GM18858 (cell line): Measurements from ENCODE around the gene PCDHB7.
"Not testable (repeated sequence)": the region's sequence is repeated elsewhere in the genome, so short reads cannot be mapped to it uniquely, and the experiment has no call there.

Experiments
- ATAC-seq: cut with Tn5 transposase; IDR thresholded peaks from one replicate; pipeline ENCODE4 v1.9.1; 2021; ENCODE audit not compliant: unreplicated experiment

Gene PCDHB7

DNA sequence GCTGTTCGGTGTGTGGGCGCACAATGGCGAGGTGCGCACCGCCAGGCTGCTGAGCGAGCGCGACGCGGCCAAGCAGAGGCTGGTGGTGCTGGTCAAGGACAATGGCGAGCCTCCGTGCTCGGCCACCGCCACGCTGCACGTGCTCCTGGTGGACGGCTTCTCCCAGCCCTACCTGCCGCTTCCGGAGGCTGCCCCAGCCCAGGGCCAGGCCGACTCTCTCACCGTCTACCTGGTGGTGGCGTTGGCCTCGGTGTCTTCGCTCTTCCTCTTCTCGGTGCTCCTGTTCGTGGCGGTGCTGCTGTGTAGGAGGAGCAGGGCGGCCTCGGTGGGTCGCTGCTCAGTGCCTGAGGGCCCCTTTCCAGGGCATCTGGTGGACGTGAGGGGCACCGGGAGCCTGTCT lies 7.4 kb downstream of the PCDHB7 start:
- not testable (repeated sequence) for ATAC-seq

DNA sequence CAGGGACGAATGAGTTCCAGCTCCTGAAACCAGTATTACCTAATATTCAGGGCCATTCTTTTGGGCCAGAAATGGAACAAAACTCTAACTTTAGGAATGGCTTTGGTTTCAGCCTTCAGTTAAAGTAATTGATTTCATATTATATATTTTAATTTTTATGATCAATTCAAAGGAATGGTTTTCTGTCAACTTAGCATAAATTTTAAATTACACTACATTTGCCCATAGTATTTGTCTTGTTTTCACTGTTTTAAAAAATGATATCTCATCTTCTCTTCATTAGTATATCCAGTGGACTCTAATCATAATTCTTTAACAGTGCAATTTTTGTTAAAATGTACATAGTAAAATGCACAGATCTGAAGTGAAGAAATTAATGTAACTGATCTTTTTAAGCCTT lies 7.9 kb downstream of the PCDHB7 start:
- no peak for ATAC-seq

DNA sequence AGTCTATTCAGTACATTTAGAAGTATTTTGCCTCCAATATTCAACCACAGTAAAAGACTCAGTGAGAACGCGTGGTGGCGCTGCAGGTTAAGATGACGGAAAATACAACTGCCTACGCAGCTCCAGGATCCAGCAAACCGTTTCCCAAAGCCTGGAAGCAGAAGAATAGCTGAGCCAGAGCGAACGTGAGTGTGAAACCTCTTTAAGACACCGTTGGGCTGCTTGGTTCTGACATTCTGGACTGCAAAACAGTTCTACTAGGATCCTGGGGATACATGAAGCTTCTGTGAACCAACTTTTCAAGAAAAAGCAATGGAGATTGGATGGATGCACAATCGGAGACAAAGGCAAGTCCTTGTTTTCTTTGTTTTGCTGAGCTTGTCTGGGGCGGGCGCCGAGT lies 9.8 kb downstream of the PCDHB7 start, which contains the start of gene PCDHB16:
PCDHB16 (plus strand) TSS at position 140 of the 400 bp plus-strand sequence; CDS start at position 313, 173 bp downstream.
- no peak for ATAC-seq

DNA sequence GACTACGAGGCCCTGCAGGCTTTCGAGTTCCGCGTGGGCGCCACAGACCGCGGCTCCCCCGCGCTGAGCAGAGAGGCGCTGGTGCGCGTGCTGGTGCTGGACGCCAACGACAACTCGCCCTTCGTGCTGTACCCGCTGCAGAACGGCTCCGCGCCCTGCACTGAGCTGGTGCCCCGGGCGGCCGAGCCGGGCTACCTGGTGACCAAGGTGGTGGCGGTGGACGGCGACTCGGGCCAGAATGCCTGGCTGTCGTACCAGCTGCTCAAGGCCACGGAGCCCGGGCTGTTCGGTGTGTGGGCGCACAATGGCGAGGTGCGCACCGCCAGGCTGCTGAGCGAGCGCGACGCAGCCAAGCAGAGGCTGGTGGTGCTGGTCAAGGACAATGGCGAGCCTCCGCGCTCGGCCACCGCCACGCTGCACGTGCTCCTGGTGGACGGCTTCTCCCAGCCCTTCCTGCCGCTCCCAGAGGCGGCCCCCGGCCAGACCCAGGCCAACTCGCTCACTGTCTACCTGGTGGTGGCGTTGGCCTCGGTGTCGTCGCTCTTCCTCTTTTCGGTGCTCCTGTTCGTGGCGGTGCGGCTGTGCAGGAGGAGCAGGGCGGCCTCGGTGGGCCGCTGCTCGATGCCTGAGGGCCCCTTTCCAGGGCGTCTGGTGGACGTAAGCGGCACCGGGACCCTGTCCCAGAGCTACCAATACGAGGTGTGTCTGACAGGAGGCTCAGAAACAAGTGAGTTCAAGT lies 11.8 kb downstream of the PCDHB7 start:
- not testable (repeated sequence) for ATAC-seq

DNA sequence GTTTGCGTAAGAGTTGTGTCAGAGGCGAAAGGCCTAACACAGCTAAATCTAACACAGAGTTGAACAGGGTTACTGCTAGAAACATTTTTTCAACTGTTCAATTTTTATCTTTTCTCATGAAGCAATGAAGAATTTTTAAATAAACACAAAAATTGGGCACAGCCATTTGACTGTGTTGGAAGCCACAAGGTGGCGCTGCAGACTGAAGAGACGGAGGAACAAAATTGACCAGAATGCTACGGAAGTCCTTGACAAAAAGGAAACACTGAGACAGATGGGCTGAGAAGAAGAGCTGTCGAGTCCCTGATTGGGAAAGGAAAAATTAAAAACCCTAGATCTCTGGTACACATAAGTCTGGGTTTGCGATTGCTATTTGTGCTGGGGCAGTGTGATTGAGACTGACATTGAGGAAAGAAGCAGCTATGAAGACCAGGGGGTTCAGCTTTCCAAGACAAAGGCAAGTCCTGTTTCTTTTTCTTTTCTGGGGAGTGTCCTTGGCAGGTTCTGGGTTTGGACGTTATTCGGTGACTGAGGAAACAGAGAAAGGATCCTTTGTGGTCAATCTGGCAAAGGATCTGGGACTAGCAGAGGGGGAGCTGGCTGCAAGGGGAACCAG lies 14.6 kb downstream of the PCDHB7 start, which contains the start of gene PCDHB9:
PCDHB9 (plus strand) TSS at position 265 of the 616 bp plus-strand sequence; CDS start at position 423, 158 bp downstream.
- no peak for ATAC-seq

DNA sequence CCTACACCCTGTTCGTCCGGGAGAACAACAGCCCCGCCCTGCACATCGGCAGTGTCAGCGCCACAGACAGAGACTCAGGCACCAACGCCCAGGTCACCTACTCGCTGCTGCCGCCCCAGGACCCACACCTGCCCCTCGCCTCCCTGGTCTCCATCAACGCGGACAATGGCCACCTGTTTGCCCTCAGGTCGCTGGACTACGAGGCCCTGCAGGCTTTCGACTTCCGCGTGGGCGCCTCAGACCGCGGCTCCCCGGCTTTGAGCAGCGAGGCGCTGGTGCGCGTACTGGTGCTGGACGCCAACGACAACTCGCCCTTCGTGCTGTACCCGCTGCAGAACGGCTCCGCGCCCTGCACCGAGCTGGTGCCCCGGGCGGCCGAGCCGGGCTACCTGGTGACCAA lies 16.2 kb downstream of the PCDHB7 start:
- ATAC-seq: not testable (repeated sequence)

DNA sequence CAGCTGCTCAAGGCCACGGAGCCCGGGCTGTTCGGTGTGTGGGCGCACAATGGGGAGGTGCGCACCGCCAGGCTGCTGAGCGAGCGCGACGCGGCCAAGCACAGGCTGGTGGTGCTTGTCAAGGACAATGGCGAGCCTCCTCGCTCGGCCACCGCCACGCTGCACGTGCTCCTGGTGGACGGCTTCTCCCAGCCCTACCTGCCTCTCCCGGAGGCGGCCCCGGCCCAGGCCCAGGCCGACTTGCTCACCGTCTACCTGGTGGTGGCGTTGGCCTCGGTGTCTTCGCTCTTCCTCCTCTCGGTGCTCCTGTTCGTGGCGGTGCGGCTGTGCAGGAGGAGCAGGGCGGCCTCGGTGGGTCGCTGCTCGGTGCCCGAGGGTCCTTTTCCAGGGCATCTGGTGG lies 16.7 kb downstream of the PCDHB7 start:
- not testable (repeated sequence) for ATAC-seq

DNA sequence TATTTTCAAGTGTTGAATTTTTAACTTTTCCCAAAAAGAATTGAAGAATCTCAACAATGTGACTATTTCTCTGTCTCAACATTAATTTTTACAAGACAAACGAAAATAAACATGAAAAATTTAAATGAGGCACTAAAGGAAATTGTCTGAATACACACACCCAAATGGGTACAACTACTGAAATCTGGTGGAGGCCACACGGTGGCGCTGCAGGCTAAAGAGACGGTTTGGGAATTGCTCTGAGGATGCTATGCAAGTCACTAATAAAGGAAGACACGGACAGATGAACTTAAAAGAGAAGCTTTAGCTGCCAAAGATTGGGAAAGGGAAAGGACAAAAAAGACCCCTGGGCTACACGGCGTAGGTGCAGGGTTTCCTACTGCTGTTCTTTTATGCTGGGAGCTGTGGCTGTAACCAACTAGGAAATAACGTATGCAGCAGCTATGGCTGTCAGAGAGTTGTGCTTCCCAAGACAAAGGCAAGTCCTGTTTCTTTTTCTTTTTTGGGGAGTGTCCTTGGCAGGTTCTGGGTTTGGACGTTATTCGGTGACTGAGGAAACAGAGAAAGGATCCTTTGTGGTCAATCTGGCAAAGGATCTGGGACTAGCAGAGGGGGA lies 19.8 kb downstream of the PCDHB7 start, which contains the start of gene PCDHB10:
PCDHB10 (plus strand) TSS at position 244 of the 616 bp plus-strand sequence; CDS start at position 444, 200 bp downstream.
- no peak for ATAC-seq

DNA sequence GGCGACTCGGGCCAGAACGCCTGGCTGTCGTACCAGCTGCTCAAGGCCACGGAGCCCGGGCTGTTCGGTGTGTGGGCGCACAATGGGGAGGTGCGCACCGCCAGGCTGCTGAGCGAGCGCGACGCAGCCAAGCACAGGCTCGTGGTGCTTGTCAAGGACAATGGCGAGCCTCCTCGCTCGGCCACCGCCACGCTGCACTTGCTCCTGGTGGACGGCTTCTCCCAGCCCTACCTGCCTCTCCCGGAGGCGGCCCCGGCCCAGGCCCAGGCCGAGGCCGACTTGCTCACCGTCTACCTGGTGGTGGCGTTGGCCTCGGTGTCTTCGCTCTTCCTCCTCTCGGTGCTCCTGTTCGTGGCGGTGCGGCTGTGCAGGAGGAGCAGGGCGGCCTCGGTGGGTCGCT lies 21.9 kb downstream of the PCDHB7 start:
- not testable (repeated sequence) for ATAC-seq

DNA sequence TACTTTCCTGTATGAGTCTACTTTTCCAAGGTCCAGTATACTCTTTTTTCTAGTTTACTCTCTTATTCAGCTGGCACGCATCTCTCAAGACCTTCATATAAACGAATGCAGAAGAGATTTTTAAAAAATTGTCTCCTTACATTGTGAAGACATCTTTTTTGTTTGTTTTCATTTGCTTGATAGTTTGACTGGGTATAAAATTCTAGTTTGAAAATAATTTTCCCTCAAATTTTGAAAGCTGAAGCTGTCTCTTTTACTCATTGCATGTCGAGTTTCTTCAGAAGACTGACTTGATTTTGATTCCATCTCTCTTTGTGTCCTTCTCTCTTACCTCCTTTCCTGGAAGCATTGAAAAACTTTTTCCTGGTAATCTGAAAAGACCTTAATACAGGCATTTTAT lies 23.9 kb downstream of the PCDHB7 start:
- ATAC-seq: no peak

DNA sequence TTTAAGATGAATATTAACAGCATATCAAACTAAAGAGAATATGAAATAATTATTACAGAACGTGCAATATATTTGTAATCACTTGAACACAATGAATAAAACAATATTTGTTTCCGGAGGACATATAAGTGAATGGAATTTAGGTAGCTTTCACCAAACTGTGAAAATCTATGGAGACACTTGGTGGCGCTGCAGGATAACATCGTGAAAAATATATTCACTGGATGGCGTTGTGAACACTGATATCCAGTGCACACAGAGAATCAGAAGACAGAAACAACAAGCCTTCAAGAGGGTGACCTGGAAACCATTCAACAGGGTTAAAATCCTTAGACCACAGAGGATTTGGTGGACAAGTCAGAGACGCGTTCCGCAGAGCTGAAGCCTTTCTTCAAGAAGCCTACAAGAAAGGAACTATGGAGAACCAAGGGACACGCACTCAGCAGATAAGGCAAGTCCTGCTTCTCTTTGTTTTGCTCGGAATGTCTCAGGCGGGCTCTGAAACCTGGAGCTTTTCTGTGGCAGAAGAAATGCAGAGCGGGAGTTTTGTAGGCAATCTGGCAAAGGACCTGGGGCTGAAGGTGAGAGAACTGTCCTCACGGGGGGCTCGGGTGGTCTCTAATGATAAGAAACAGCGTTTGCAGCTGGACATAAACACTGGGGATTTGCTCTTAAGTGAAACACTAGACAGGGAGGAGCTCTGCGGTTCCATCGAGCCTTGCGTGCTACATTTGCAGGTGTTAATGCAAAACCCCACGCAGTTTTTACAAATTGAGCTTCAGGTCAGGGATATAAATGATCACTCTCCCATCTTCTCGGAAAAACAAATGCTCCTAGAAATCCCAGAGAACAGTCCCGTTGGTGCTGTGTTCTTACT lies 27.2 kb downstream of the PCDHB7 start, which contains the start of gene PCDHB11:
PCDHB11 (plus strand) TSS at position 269 of the 877 bp plus-strand sequence; CDS start at position 417, 148 bp downstream.
- ATAC-seq: no peak

DNA sequence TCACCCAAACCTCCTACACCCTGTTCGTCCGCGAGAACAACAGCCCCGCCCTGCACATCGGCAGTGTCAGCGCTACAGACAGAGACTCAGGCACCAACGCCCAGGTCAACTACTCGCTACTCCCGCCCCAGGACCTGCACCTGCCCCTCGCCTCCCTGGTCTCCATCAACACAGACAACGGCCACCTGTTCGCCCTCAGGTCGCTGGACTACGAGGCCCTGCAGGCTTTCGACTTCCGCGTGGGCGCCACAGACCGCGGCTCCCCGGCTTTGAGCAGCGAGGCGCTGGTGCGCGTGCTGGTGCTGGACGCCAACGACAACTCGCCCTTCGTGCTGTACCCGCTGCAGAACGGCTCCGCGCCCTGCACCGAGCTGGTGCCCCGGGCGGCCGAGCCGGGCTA lies 28.7 kb downstream of the PCDHB7 start:
- not testable (repeated sequence) for ATAC-seq

DNA sequence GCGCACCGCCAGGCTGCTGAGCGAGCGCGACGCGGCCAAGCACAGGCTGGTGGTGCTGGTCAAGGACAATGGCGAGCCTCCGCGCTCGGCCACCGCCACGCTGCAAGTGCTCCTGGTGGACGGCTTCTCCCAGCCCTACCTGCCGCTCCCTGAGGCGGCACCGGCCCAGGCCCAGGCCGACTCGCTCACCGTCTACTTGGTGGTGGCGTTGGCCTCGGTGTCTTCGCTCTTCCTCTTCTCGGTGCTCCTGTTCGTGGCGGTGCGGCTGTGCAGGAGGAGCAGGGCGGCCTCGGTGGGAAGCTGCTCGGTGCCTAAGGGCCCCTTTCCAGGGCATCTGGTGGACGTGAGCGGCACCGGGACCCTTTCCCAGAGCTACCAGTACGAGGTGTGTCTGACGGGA lies 29.2 kb downstream of the PCDHB7 start:
- not testable (repeated sequence) for ATAC-seq

DNA sequence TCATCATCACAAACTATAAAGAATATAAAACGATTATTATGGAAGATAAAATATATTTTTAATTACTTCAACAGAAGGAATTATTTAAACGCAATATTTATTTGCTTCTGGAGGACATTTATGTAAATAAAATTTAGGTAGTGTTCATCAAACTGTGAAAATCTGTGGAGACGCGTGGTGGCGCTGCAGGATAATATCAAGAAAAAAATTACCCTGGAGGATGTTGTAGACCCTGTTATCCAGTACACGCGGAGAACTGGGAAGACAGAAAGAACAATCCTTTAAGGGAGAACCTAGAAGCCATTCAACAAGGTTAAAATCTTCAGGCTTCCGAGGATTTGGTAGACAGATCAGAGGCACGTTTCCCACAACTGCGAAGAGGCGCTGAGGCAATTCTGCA lies 36.0 kb downstream of the PCDHB7 start, which contains the start of gene PCDHB12:
PCDHB12 (plus strand) TSS at position 242 of the 400 bp plus-strand sequence. CDS start 189 bp downstream, outside the sequence.
- ATAC-seq: no peak

DNA sequence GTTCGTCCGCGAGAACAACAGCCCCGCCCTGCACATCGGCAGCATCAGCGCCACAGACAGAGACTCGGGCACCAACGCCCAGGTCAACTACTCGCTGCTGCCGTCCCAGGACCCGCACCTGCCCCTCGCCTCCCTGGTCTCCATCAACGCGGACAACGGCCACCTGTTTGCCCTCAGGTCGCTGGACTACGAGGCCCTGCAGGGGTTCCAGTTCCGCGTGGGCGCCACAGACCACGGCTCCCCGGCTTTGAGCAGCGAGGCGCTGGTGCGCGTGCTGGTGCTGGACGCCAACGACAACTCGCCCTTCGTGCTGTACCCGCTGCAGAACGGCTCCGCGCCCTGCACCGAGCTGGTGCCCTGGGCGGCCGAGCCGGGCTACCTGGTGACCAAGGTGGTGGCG lies 37.8 kb downstream of the PCDHB7 start:
- not testable (repeated sequence) for ATAC-seq

DNA sequence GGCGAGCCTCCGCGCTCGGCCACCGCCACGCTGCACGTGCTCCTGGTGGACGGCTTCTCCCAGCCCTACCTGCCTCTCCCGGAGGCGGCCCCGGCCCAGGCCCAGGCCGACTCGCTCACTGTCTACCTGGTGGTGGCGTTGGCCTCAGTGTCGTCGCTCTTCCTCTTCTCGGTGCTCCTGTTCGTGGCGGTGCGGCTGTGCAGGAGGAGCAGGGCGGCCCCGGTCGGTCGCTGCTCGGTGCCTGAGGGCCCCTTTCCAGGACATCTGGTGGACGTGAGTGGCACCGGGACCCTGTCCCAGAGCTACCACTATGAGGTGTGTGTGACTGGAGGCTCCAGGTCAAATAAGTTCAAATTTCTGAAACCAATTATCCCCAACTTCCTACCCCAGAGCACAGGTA lies 38.4 kb downstream of the PCDHB7 start:
- ATAC-seq: not testable (repeated sequence)

DNA sequence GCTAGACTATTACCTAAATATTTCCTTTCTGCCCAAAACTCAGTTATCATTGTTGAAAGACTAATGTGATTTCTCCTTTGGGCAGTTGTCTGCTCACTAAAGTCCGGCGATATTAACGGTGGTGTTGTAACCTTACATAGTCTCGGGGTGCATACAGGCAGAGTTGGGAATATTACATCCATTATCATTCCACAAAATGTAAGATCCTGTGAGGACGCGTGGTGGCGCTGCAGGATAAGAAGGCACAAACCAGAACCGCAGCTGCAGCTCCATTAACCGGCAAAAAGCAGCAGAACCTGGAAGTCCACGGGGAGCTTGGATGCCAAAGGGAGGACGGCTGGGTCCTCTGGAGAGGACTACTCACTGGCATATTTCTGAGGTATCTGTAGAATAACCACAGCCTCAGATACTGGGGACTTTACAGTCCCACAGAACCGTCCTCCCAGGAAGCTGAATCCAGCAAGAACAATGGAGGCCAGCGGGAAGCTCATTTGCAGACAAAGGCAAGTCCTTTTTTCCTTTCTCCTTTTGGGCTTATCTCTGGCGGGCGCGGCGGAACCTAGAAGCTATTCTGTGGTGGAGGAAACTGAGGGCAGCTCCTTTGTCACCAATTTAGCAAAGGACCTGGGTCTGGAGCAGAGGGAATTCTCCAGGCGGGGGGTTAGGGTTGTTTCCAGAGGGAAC lies 41.4 kb downstream of the PCDHB7 start, which contains the start of gene PCDHB13:
PCDHB13 (plus strand) TSS at position 264 of the 684 bp plus-strand sequence; CDS start at position 469, 205 bp downstream.
- ATAC-seq: not testable (repeated sequence)

DNA sequence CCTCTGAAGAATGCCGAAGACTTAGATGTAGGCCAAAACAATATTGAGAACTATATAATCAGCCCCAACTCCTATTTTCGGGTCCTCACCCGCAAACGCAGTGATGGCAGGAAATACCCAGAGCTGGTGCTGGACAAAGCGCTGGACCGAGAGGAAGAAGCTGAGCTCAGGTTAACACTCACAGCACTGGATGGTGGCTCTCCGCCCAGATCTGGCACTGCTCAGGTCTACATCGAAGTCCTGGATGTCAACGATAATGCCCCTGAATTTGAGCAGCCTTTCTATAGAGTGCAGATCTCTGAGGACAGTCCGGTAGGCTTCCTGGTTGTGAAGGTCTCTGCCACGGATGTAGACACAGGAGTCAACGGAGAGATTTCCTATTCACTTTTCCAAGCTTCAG lies 42.1 kb downstream of the PCDHB7 start:
- not testable (repeated sequence) for ATAC-seq

DNA sequence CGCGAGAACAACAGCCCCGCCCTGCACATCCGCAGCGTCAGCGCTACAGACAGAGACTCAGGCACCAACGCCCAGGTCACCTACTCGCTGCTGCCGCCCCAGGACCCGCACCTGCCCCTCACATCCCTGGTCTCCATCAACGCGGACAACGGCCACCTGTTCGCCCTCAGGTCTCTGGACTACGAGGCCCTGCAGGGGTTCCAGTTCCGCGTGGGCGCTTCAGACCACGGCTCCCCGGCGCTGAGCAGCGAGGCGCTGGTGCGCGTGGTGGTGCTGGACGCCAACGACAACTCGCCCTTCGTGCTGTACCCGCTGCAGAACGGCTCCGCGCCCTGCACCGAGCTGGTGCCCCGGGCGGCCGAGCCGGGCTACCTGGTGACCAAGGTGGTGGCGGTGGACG lies 43.1 kb downstream of the PCDHB7 start:
- not testable (repeated sequence) for ATAC-seq

DNA sequence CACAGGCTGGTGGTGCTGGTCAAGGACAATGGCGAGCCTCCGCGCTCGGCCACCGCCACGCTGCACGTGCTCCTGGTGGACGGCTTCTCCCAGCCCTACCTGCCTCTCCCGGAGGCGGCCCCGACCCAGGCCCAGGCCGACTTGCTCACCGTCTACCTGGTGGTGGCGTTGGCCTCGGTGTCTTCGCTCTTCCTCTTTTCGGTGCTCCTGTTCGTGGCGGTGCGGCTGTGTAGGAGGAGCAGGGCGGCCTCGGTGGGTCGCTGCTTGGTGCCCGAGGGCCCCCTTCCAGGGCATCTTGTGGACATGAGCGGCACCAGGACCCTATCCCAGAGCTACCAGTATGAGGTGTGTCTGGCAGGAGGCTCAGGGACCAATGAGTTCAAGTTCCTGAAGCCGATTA lies 43.6 kb downstream of the PCDHB7 start:
- not testable (repeated sequence) for ATAC-seq
